K562 (cell line): Measurements from ENCODE around the gene CENPC.

Experiments used
- CBX3 ChIP-seq, 2 experiments: IDR thresholded peaks; 1 replicate in 1 of 2; 2 replicates in 1 of 2; pipeline ENCODE4 v1.6.1; 2012; ENCODE audit warnings: inconsistent platforms in 2 of 2, low read length in 2 of 2, borderline replicate concordance in 1 of 2, control low read depth in 1 of 2
- CREB1 ChIP-seq, 2 experiments: sonication (generic) in 1 of 2; formaldehyde crosslinking in 1 of 2; IDR thresholded peaks; 2 replicates each; pipeline versions ENCODE4 v1.6.1 to v1.8.0; 2012 to 2022; ENCODE audit warnings: inconsistent platforms in 1 of 2, mild to moderate bottlenecking in 1 of 2, missing genetic modification reagents in 1 of 2, moderate library complexity in 1 of 2
- CTCF ChIP-seq, 3 experiments: IDR thresholded peaks in 2 of 3; conservative IDR thresholded peaks in 1 of 3; 2 replicates each; pipeline ENCODE4 v1.5.1; 2011 to 2012; ENCODE audit warnings: low read length in 3 of 3, mild to moderate bottlenecking in 3 of 3, control low read depth in 2 of 3, improper control_type of control experiment in 1 of 3, inconsistent platforms in 1 of 3, low read depth in 1 of 3, mixed read lengths in 1 of 3, moderate library complexity in 1 of 3; ENCODE audit not compliant: insufficient read depth in 2 of 3
- EWSR1 ChIP-seq: fragments of 450-650 bp; IDR thresholded peaks from 2 replicates; pipeline ENCODE4 v1.6.1; 2018; ENCODE audit warnings: borderline replicate concordance, mild to moderate bottlenecking, low read depth, moderate library complexity; ENCODE audit not compliant: partially characterized antibody
- EZH2 ChIP-seq: IDR thresholded peaks from 2 replicates; pipeline ENCODE4 v1.6.1; 2012; ENCODE audit warnings: low read depth, mild to moderate bottlenecking, inconsistent platforms, low read length, borderline replicate concordance
- MEF2A ChIP-seq: IDR thresholded peaks from 2 replicates; pipeline ENCODE4 v1.6.1; 2011; ENCODE audit warnings: low read depth, mild to moderate bottlenecking, low read length, moderate library complexity; ENCODE audit not compliant: control insufficient read depth
- SMARCE1 ChIP-seq: fragments of 450-650 bp; IDR thresholded peaks from 2 replicates; pipeline ENCODE4 v1.7.1; 2016; ENCODE audit warnings: mild to moderate bottlenecking
- TAF1 ChIP-seq: IDR thresholded peaks from 2 replicates; pipeline ENCODE4 v1.6.1; 2011; ENCODE audit warnings: mild to moderate bottlenecking, low read length, moderate library complexity; ENCODE audit not compliant: insufficient read depth, control insufficient read depth, severe bottlenecking; ENCODE audit errors: extremely low read depth
- ZBTB49 ChIP-seq: sonication (generic); formaldehyde crosslinking; IDR thresholded peaks from 2 replicates; pipeline ENCODE4 v1.8.0; 2022; ENCODE audit warnings: missing genetic modification reagents, mild to moderate bottlenecking, borderline replicate concordance
- TF ChIP-seq, protein P1 (sequence below): fragments of 450-650 bp; formaldehyde crosslinking; conservative IDR thresholded peaks from 2 replicates; pipeline ENCODE4 v1.4.0; 2022; ENCODE audit warnings: mild to moderate bottlenecking, missing genetic modification characterization
- TF ChIP-seq, protein P2 (sequence below), 2 experiments: fragments of 450-650 bp; formaldehyde crosslinking in 1 of 2; IDR thresholded peaks; 2 replicates each; pipeline versions ENCODE4 v1.4.0 to v1.6.1; 2014 to 2020; ENCODE audit warnings: mild to moderate bottlenecking in 2 of 2, borderline replicate concordance in 1 of 2, low read depth in 1 of 2
- TF ChIP-seq, protein P3 (sequence below): sonication (generic); formaldehyde crosslinking; IDR thresholded peaks from 2 replicates; pipeline ENCODE4 v1.9.0; 2022; ENCODE audit warnings: mild to moderate bottlenecking, missing genetic modification reagents

DNA sequence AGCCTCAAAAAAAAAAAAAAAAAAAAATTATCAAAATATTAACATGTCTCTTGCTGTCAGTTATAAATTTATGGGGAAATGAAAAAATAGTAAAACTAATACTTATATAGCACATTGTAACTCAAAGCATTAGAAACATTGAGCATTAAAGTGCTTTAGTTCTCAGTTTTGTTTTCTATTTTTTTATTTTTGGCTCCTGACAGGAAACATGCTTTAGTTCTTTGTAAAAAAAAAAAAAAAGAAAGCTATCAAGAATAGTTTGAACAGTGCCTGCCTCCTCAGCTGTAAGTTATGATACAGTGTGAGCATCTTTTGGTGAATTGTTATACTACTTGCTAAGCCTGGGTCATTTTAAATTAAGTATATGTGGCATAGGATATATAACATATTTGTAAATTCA is 5.1 kb upstream of the CENPC start:
- TF ChIP-seq ZBTB49 (CRISPR knock-in tag) (no peak), CTCF (IDR thresholded peaks at IDR 0.05 in 2 of 3, conservative IDR thresholded peaks at IDR 0.05 in 1 of 3; ENCODE audit: insufficient read depth in 2 of 3, low read depth in 1 of 3, low read length in 3 of 3) (no peak), EZH2 (no peak), CREB1 (IDR thresholded peaks at IDR 0.05) (no peak), CREB1 (CRISPR knock-in tag; IDR thresholded peaks at IDR 0.05) (no peak), SMARCE1 (no peak), MEF2A (no peak), CBX3 (IDR thresholded peaks at IDR 0.05; ENCODE audit: borderline replicate concordance in 1 of 2, low read length in 2 of 2) (no peak), TAF1 (no peak), EWSR1 (no peak)
- TF ChIP-seq, protein P1, sequence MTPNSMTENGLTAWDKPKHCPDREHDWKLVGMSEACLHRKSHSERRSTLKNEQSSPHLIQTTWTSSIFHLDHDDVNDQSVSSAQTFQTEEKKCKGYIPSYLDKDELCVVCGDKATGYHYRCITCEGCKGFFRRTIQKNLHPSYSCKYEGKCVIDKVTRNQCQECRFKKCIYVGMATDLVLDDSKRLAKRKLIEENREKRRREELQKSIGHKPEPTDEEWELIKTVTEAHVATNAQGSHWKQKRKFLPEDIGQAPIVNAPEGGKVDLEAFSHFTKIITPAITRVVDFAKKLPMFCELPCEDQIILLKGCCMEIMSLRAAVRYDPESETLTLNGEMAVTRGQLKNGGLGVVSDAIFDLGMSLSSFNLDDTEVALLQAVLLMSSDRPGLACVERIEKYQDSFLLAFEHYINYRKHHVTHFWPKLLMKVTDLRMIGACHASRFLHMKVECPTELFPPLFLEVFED (CRISPR knock-in tag), result no peak
- TF ChIP-seq, protein P2, sequence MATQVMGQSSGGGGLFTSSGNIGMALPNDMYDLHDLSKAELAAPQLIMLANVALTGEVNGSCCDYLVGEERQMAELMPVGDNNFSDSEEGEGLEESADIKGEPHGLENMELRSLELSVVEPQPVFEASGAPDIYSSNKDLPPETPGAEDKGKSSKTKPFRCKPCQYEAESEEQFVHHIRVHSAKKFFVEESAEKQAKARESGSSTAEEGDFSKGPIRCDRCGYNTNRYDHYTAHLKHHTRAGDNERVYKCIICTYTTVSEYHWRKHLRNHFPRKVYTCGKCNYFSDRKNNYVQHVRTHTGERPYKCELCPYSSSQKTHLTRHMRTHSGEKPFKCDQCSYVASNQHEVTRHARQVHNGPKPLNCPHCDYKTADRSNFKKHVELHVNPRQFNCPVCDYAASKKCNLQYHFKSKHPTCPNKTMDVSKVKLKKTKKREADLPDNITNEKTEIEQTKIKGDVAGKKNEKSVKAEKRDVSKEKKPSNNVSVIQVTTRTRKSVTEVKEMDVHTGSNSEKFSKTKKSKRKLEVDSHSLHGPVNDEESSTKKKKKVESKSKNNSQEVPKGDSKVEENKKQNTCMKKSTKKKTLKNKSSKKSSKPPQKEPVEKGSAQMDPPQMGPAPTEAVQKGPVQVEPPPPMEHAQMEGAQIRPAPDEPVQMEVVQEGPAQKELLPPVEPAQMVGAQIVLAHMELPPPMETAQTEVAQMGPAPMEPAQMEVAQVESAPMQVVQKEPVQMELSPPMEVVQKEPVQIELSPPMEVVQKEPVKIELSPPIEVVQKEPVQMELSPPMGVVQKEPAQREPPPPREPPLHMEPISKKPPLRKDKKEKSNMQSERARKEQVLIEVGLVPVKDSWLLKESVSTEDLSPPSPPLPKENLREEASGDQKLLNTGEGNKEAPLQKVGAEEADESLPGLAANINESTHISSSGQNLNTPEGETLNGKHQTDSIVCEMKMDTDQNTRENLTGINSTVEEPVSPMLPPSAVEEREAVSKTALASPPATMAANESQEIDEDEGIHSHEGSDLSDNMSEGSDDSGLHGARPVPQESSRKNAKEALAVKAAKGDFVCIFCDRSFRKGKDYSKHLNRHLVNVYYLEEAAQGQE (IDR thresholded peaks at IDR 0.05; ENCODE audit: borderline replicate concordance), result no peak
- TF ChIP-seq, protein P2 (CRISPR knock-in tag; IDR thresholded peaks at IDR 0.05; ENCODE audit: low read depth), result no peak
- TF ChIP-seq, protein P3, sequence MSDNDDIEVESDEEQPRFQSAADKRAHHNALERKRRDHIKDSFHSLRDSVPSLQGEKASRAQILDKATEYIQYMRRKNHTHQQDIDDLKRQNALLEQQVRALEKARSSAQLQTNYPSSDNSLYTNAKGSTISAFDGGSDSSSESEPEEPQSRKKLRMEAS (CRISPR knock-in tag), result no peak
